Spleen (tissue), 7 donors: ENCODE measurements around the gene SOST.

Experiments used
- CTCF ChIP-seq, 11 experiments: fragments of 200-600 bp in 7 of 11; fragments of 450-650 bp in 4 of 11; sonication (generic) in 4 of 11; IDR thresholded peaks in 8 of 11; conservative IDR thresholded peaks in 3 of 11; 1 replicate in 7 of 11; 2 replicates in 4 of 11; pipeline versions ENCODE4 v1.4.0 to v1.8.0; 2016 to 2021; ENCODE audit warnings: antibody characterized with exemption in 11 of 11, inconsistent platforms in 4 of 11, mild to moderate bottlenecking in 1 of 11
- POLR2A ChIP-seq, 3 donors: fragments of 450-650 bp; IDR thresholded peaks; one replicate each; pipeline ENCODE4 v1.5.1; 2017; ENCODE audit warnings: antibody characterized with exemption in 3 of 3, mild to moderate bottlenecking in 1 of 3
- POLR2AphosphoS5 ChIP-seq, 3 donors: sonication (generic); formaldehyde crosslinking; IDR thresholded peaks; one replicate each; pipeline ENCODE4 v1.5.1; 2017; ENCODE audit warnings: antibody characterized with exemption in 3 of 3
- donor health status: DM: no; HTN: no; CAD: no; lungs with moderate emphysema.
- donor health status: DM: no; HTN: no; CAD: no.
- donor health status: DM: no; HTN: no; CAD: no.

GRCh38 chr17:43722269-43722619 lies 36.3 kb downstream of the SOST start:
- TF ChIP-seq CTCF (IDR thresholded peaks at IDR 0.05 in 8 of 11, conservative IDR thresholded peaks at IDR 0.05 in 3 of 11) (no peak), POLR2AphosphoS5 (IDR thresholded peaks at IDR 0.05) (no peak), POLR2A (IDR thresholded peaks at IDR 0.05) (no peak)
